GM12891 (cell line): ENCODE measurements around the gene KRT27.

ENCODE experiments used
- POLR2A ChIP-seq: IDR thresholded peaks from 2 replicates; pipeline ENCODE4 v1.6.1; 2011; ENCODE audit warnings: low read depth, low read length, control low read depth
- POLR2AphosphoS5 ChIP-seq: IDR thresholded peaks from 2 replicates; pipeline ENCODE4 v1.6.1; 2011; ENCODE audit warnings: low read depth, low read length, control low read depth
- TAF1 ChIP-seq: IDR thresholded peaks from 2 replicates; pipeline ENCODE4 v1.6.1; 2011; ENCODE audit warnings: low read depth, low read length, control low read depth

GRCh38 chr17:40734018-40734417 lies 48.3 kb downstream of the KRT27 start:
- TF ChIP-seq POLR2AphosphoS5 (no peak), TAF1 (no peak), POLR2A (no peak)
